Aorta (tissue), 5 donors: ENCODE measurements around the gene ANKRD34A. TPM values are rescaled to one million over a fixed set of nuclear protein-coding genes. Genes with fewer than 3 reads are reported as not detected.

ENCODE experiments used
- ATAC-seq: fragments of 200-7000 bp; cut with Tn5 transposase; one replicate; pipeline ENCODE4 v1.9.1; 2022; ENCODE audit warnings: moderate library complexity; ENCODE audit not compliant: low FRiP score
- DNase-seq, 2 donors: peaks; one replicate each; pipeline ENCODE4 v3.0.0-alpha.2; 2020
- H3K27ac ChIP-seq, 2 donors: one replicate each; pipeline ENCODE4 v1.5.1; 2013; ENCODE audit warnings: low read length in 2 of 2, mild to moderate bottlenecking in 2 of 2, moderate library complexity in 2 of 2, control low read depth in 1 of 2, inconsistent platforms in 1 of 2, low read depth in 1 of 2
- H3K27me3 ChIP-seq, 2 donors: one replicate each; pipeline ENCODE4 v1.6.1; 2013; ENCODE audit warnings: control low read depth in 1 of 2, low read length in 1 of 2, mild to moderate bottlenecking in 1 of 2, moderate library complexity in 1 of 2; ENCODE audit not compliant: insufficient read depth in 2 of 2, control insufficient read depth in 1 of 2
- H3K36me3 ChIP-seq, 2 donors: one replicate each; pipeline ENCODE4 v1.6.1; 2013; ENCODE audit warnings: control low read depth in 1 of 2, low read length in 1 of 2, mild to moderate bottlenecking in 1 of 2; ENCODE audit not compliant: insufficient read depth in 2 of 2, control insufficient read depth in 1 of 2
- H3K4me1 ChIP-seq, 2 donors: one replicate each; pipeline ENCODE4 v1.6.1; 2013; ENCODE audit warnings: low read length in 2 of 2, control low read depth in 1 of 2, mild to moderate bottlenecking in 1 of 2, moderate library complexity in 1 of 2; ENCODE audit not compliant: insufficient read depth in 2 of 2, control insufficient read depth in 1 of 2
- H3K4me3 ChIP-seq, 2 donors: one replicate each; pipeline ENCODE4 v1.5.1; 2013; ENCODE audit warnings: low read length in 2 of 2, control low read depth in 1 of 2, mild to moderate bottlenecking in 1 of 2
- H3K9me3 ChIP-seq: one replicate; pipeline ENCODE4 v1.6.1; 2013; ENCODE audit warnings: mild to moderate bottlenecking, low read length; ENCODE audit not compliant: control insufficient read depth
- WGBS, 2 donors: extraction: QIAGEN DNeasy Blood & Tissue Kit; methylation state at CpG; one replicate each; pipeline ENCODE4 v1.1.7; 2013; 5-methylcytosine and 5-hydroxymethylcytosine counted together
- intact Hi-C, 2 donors: fragments of 100-400 bp; cut with DNase I; formaldehyde crosslinking; loops; one replicate each; pipeline versions ENCODE4 v1.14.2 to v1.15.0; 2022
- polyA plus RNA-seq, 2 donors: library from polyadenylated mRNA; stranded (reverse); fragments of 200-250 nt; gene quantifications; one replicate each; pipeline ENCODE4 v1.2.3, GENCODE V29; 2013
- total RNA-seq, 2 donors: library from RNA; stranded (reverse); fragmentation: NEBNext Ultra II Directional; extraction: Animal tissue kit (Norgen Biotek cat#: 25700); gene quantifications; one replicate each; pipeline ENCODE4 v1.2.1, GENCODE V29; 2021
- donor health status: healthy with polysubstance abuse.
- donor health status: Bipolar disorder and iron deficiency.
- donor health status: DM: no; HTN: no; CAD: no.
- donor health status: DM: no; HTN: no; CAD: no.
- donor health status: DM: yes; HTN: yes; CAD: no.

Gene ANKRD34A
- total and polyA plus RNA-seq, 4 donors, result 0.63 to 2.2 (median 1.7) TPM

- no peaks in the 10 kb centered on the region for H3K27me3 ChIP-seq
- intact Hi-C loops, result no loop called here
- H3K4me1 ChIP-seq, result peaks cover 8 to 20% of the 10 kb centered on the region in 2 donors
- no peaks in the 10 kb centered on the region for H3K9me3 ChIP-seq
- H3K27ac ChIP-seq, result peak overlapping the region in 1 of 2 donors; percentile 28
- WGBS, 2 donors, result 81 to 85% methylated on average over 5 of the region's 5 CpGs
- peak overlapping the region in 1 of 2 donors; percentile 90 for H3K4me3 ChIP-seq
- ATAC-seq (no peak), DNase-seq (no peak)
- H3K36me3 ChIP-seq, result peaks cover 6 to 8% of the 10 kb centered on the region in 2 donors
These were observed 28.7 kb upstream of the ANKRD34A start for GRCh38 chr1:145992958-145993617.

GRCh38 chr1:145992502-145992936 lies 28.1 kb upstream of the ANKRD34A start:
- no peaks in the 10 kb centered on the region for H3K27me3 ChIP-seq
- no peak for ATAC-seq
- peaks cover 8 to 20% of the 10 kb centered on the region in 2 donors for H3K4me1 ChIP-seq
- WGBS, 2 donors, result 71 to 80% methylated on average over 1 of the region's 1 CpG
- intact Hi-C loops, result no loop called here
- DNase-seq, result no peak
- H3K36me3 ChIP-seq, result peaks cover 6 to 8% of the 10 kb centered on the region in 2 donors
- peak overlapping the region; percentile 28 to 62 for H3K27ac ChIP-seq
- no peak overlapping the region for H3K4me3 ChIP-seq
- H3K9me3 ChIP-seq, result no peaks in the 10 kb centered on the region

GRCh38 chr1:145991735-145992412 lies 27.5 kb upstream of the ANKRD34A start:
- H3K4me3 ChIP-seq, result no peak overlapping the region
- H3K4me1 ChIP-seq, result peaks cover 8 to 20% of the 10 kb centered on the region in 2 donors
- no peaks in the 10 kb centered on the region for H3K27me3 ChIP-seq
- peaks cover 6 to 8% of the 10 kb centered on the region in 2 donors for H3K36me3 ChIP-seq
- DNase-seq (no peak), ATAC-seq (no peak)
- no peaks in the 10 kb centered on the region for H3K9me3 ChIP-seq
- intact Hi-C loops, result no loop called here
- WGBS, 2 donors, result 79 to 80% methylated on average over 10 of the region's 10 CpGs
- H3K27ac ChIP-seq, result peak overlapping the region in 1 of 2 donors; percentile 32

GRCh38 chr1:145990249-145990855 lies 26.0 kb upstream of the ANKRD34A start:
- 92 to 94% methylated on average over 7 of the region's 7 CpGs for WGBS, 2 donors
- H3K36me3 ChIP-seq, result peaks cover 6 to 8% of the 10 kb centered on the region in 2 donors
- no peaks in the 10 kb centered on the region for H3K9me3 ChIP-seq
- ATAC-seq (no peak), DNase-seq (no peak)
- intact Hi-C loops, result no loop called here
- no peaks in the 10 kb centered on the region for H3K27me3 ChIP-seq
- peaks cover 8 to 20% of the 10 kb centered on the region in 2 donors for H3K4me1 ChIP-seq
- no peak overlapping the region for H3K4me3 ChIP-seq
- H3K27ac ChIP-seq, result no peak overlapping the region

GRCh38 chr1:145988773-145989172 lies 24.4 kb upstream of the ANKRD34A start:
- intact Hi-C loops, result no loop called here

GRCh38 chr1:145987926-145988325 lies 23.6 kb upstream of the ANKRD34A start:
- no peaks in the 10 kb centered on the region for H3K36me3 ChIP-seq

More at GRCh38 chr1:145988773-145989172, 24.4 kb upstream of the ANKRD34A start:
- no peak for DNase-seq
- no peaks in the 10 kb centered on the region for H3K9me3 ChIP-seq
- no peak for ATAC-seq
- H3K36me3 ChIP-seq, result peaks cover 0 to 4% of the 10 kb centered on the region in 2 donors
- no peak overlapping the region for H3K4me3 ChIP-seq
- no peaks in the 10 kb centered on the region for H3K27me3 ChIP-seq
- no peak overlapping the region for H3K27ac ChIP-seq
- 76 to 84% methylated on average over 5 of the region's 5 CpGs for WGBS, 2 donors
- peaks cover 0 to 14% of the 10 kb centered on the region in 2 donors for H3K4me1 ChIP-seq

GRCh38 chr1:145986551-145986950 lies 22.2 kb upstream of the ANKRD34A start:
- WGBS, 2 donors, result 97 to 99% methylated on average over 6 of the region's 6 CpGs
- ATAC-seq, result no peak
- H3K27ac ChIP-seq, result no peak overlapping the region

More at GRCh38 chr1:145987926-145988325, 23.6 kb upstream of the ANKRD34A start:
- 100% methylated on average over 1 of the region's 1 CpG for whole genome bisulfite sequencing, 2 donors
- intact Hi-C loops, result no loop called here
- H3K9me3 ChIP-seq, result no peaks in the 10 kb centered on the region
- DNase-seq, result no peak
- no peak overlapping the region for H3K27ac ChIP-seq
- ATAC-seq, result no peak
- H3K4me1 ChIP-seq, result peaks cover 0 to 6% of the 10 kb centered on the region in 2 donors
- no peak overlapping the region for H3K4me3 ChIP-seq
- no peaks in the 10 kb centered on the region for H3K27me3 ChIP-seq

GRCh38 chr1:145985502-145986439 lies 21.4 kb upstream of the ANKRD34A start:
- Histone ChIP-seq H3K9me3 (no peaks in the 10 kb centered on the region), H3K36me3 (no peaks in the 10 kb centered on the region), H3K4me3 (no peak overlapping the region), H3K27ac (peak overlapping the region; percentile 42 to 65), H3K4me1 (peaks cover under 1 to 3% of the 10 kb centered on the region in 2 donors), H3K27me3 (no peaks in the 10 kb centered on the region)
- intact Hi-C loops, result no loop called here
- ATAC-seq (peak; percentile 12), DNase-seq (peak in 1 of 2 donors; percentile 71)
- 68 to 69% methylated on average over 15 of the region's 15 CpGs for WGBS, 2 donors

More at GRCh38 chr1:145986551-145986950, 22.2 kb upstream of the ANKRD34A start:
- Histone ChIP-seq H3K4me3 (no peak overlapping the region), H3K27me3 (no peaks in the 10 kb centered on the region), H3K36me3 (no peaks in the 10 kb centered on the region), H3K9me3 (no peaks in the 10 kb centered on the region), H3K4me1 (peaks cover 0 to 3% of the 10 kb centered on the region in 2 donors)
- DNase-seq, result no peak
- intact Hi-C loops, result no loop called here
